Fibroblast of upper back skin (primary cell): ENCODE measurements around the gene CLEC18A.
"Not testable (repeated sequence)": the region's sequence is repeated elsewhere in the genome, so short reads cannot be mapped to it uniquely, and the experiment has no call there.

ENCODE experiments used
- DNase-seq: peaks from one replicate; pipeline ENCODE4 v3.0.0-alpha.2; 2013

CLEC18A gene

DNA sequence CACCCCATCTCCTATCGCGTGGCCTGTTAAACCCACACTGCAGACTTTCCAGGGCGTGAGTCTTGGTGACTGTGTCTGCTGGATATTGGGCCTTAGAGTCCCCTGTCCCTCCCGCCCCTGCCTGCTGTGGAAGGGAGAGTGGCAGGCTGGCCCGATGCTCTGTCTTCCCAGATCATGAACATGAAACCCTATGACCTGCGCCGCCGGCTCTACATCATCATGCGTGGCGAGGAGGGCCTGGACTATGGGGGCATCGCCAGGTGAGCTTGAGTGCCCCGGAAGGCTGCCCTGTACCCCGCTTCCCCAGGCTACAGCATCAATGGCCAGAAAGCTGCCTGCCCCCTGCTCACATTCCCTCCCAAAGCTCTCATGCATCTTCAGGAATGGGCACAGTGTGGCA lies 19.5 kb upstream of the CLEC18A start:
- no peak for DNase-seq

- no peak for DNase-seq
These were observed 18.9 kb upstream of the CLEC18A start for GRCh38 chr16:69932228-69932627.

DNA sequence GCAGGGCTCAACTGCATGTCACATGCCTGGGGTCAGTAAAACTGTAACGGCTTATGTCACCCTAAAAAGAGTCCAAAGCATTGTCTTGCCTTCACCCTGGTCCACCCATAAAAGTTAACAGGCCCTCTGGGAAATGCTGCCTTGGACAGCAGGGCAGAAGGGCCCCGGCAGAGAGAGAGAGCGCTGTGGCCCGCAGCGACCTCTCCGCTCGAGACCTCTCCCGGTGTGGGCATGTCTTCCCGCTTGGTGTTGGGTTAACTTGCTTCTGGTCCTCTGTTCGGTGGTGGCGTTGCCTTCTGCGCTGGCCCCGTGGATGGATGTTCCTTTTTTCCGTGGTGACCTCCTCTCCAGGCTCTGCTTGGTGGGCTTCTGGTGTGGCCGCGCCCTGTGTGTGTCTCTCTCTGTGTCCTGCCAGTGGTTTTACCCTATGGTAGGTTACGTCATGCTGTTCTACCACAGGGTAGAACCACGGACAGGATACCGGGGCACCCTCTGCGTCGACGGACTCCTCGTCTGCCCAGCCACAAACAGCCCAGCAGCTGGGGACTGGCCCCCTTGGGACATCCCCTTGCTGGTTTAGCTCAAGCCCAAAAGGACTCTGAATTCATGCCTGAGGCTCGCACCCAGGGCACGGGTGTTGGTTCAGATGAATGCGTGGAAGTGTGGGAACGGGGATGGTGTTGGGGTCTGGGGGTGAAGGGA lies 18.3 kb upstream of the CLEC18A start:
- no peak for DNase-seq

DNA sequence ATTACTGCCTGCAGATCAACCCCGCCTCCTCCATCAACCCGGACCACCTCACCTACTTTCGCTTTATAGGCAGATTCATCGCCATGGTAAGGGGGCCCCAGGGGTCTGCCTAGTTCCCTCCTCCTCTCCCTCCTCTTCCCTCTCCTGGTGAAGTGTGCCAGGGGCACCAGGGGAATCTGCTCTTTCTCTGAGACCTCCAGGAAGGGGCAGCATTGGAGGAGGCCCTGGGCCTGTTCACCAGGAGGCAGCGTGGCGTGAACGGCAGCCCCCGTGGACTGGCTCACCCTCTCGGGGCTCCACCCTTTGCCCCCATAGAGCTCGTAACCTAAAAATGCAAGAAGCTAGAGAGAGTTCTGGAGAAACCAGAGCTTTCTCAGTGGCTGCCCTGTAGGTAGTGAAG lies 17.1 kb upstream of the CLEC18A start:
- DNase-seq: no peak

DNA sequence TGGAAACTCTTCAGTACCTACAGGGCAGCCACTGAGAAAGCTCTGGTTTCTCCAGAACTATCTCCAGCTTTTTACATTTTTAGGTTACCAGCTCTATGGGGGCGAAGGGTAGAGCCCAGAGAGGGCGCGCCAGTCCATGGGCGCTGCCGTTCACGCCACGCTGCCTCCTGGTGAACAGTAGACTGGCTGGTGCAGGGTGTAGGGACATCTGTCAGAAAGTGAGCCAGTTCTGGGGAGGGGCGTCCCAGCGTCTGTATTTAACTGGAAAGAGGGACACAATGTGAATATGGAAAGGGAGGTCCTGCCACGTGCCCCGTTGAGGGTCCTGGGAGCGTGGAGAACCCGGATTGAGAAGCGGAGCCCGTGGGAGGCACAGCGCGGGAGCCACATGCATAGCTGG lies 16.4 kb upstream of the CLEC18A start:
- DNase-seq: no peak

DNA sequence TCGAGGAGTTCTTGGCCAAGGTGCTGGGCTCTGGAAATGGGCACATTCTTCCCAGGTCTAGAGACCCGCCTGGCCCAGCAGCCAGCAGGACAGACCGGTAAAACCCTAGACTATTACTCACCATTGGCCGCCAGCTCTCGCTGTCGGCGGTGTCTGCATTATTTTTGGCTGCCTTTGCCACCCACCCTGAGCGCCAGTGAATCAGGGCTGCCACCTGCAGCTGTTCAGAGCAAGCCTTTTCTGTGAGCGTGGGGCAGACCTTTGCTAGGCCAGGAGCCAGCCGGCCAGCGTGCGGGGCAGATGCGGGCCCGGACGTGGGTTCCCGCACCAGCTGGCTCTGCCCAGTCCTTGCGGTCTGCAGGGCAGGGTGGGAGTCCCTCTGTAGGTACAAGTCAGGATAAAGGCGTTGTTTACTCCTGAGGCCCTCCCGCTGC lies 15.8 kb upstream of the CLEC18A start:
- DNase-seq: no peak

DNA sequence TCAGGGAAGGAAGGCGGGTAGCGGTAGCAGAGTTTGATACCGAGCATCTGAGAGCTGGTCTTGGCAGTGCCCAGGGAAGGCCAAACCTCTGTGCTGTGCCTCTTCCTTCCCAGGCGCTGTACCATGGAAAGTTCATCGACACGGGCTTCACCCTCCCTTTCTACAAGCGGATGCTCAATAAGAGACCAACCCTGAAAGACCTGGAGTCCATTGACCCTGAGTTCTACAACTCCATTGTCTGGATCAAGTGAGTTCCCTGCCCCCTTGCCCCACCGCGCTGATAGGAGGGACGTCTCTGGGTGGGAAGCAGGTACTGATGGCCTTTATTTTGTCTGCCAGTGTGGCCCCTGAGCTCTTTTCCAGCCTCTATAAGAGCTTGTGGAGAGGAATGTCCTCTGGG lies 15.4 kb upstream of the CLEC18A start:
- no peak for DNase-seq

DNA sequence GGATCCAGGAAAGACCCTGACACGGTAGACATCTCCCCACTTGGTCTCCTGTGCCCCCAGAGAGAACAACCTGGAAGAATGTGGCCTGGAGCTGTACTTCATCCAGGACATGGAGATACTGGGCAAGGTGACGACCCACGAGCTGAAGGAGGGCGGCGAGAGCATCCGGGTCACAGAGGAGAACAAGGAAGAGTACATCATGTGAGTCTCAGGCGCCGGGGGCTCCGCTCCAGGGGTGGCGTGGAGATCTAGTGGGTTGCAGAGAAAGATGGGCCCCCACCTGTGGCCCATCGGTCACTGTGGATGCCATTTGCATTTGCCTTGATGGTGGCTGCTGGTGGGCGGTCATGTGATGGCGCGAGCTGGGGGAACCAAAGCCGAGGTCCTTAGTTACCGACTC lies 14.9 kb upstream of the CLEC18A start:
- DNase-seq: no peak

DNA sequence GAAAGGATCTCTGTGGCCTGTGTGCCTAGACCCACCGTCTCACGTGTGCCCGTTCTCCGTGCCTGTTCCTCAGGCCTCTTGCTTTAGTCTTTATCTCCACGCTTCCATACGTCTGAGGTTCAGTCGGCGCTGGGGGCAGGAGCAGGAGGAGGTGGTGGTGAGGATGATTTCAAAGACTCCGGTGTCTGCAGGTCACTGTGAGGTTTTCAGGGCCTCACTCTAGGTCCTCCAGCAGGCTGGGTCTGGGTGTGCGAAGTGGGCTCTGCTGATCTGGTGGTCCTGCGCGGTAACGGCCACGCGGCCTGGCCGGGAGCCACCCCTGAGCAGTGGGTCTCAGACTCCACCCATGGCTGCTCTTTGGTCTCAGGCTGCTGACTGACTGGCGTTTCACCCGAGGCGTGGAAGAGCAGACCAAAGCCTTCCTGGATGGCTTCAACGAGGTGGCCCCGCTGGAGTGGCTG lies 14.4 kb upstream of the CLEC18A start:
- DNase-seq: no peak

DNA sequence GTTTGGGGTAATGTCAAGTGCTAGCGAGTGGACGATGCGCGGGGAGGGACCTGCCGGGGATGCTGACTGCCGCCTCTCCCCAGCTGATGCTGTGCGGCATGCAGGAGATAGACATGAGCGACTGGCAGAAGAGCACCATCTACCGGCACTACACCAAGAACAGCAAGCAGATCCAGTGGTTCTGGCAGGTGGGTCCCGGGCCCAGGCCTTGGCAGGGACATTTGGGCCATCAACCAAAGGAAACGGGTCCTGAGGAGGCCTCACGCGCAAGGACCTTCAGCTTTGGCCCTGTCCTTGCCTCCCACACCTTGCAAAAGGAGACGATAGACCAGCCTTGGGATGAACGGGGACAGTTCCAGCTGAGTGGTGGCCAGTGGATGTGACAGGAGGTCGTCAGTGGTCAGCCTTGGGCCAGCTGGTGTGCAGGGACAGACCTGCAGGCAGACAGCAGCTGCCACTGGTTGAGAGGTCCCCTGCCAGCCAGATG lies 13.6 kb upstream of the CLEC18A start:
- DNase-seq: peak; percentile 31

DNA sequence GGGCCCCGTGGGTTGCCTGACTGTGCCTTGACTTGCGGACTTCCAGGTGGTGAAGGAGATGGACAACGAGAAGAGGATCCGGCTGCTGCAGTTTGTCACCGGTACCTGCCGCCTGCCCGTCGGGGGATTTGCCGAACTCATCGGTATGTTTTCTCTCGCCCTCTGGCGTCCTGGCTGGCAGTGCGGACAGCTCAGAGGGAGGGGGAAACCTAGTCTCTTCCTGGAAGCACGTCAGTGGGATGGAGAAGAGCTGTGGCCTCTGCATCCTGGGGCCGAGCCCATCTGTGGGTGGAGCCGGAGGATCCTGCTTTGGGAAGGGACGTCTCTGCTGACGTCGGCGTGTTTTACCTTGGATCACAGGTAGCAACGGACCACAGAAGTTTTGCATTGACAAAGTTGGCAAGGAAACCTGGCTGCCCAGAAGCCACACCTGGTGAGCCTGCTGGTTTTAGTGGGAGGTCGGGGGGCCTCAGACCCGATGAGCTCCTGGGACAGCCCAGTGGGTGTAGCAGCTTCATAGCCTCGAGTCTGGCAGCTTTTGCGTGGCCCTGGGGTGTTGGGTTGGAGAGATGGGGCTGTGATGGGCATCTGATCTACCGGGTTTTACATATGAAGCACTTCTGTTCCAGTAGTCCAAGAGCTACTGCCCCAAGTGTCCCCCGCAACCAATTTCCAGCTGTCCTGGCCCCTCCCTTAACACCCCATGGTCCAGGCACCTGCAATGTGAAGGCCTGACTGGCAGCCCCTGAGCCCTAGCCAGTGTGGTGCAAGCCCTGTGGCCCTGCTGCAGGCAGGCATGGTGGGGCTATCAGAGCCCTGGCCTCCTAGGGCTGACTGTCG lies 11.9 kb upstream of the CLEC18A start:
- no peak for DNase-seq

GRCh38 chr16:69939821-69940585 lies 11.1 kb upstream of the CLEC18A start:
- DNase-seq: no peak

- no peak for DNase-seq
These were observed 10.5 kb upstream of the CLEC18A start for GRCh38 chr16:69940676-69941075.

- no peak for DNase-seq
These were observed 9.7 kb upstream of the CLEC18A start for GRCh38 chr16:69941251-69942098.

DNA sequence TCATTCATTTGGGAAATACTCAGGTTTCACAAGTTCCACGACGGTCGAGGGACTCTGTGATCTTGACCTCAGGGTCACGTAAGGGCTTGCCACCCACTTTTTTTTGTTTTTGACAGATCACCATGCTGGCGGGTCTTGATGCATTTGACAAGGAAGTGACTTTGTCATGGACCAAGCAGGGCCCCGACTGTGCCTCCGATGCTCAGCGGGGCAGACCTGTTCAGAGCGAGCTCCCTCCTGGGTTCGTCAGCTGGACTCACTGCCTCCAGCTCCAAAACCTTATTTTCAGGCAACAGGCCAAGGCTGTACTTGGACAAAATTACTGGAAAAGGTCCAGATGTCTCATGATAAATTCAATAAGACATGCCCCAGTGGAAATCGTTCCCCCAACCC lies 9.0 kb upstream of the CLEC18A start:
- DNase-seq: no peak

GRCh38 chr16:69942627-69943170 lies 8.4 kb upstream of the CLEC18A start:
- no peak for DNase-seq

DNA sequence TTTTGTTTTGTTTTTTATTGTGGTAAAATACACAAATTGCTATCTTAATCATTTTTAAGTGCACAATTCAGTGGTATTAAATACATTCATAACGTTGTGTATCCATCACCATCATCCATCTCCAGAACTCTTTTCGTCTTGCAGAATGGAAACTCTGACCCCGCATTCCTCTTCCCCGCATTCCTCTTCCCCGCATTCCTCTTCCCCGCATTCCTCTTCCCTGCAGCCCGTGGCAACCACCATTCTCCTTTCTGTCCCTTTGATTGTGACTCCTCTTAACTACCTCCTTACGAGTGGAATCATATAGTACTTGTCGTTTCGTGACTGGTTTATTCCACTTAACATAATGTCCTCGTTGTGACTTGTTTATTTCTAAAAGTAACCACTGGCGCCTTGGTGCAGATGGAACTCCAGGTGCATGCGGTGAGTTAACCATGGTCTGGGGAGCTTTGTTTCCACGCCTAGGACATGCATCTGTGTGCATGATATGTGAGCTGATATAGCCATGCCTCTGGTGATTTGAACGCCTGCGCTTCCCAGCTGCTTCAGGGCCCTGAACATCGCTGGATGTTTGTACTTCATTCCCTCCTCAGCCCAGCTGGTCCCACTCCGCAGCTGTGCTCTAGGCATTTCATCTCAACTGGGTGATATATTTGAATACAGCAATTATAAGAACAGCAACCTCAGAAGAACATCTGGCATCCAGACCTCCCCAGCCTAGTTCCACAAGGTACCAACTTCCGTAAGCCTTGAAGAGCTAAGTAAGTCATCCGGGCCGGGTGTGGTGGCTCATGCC lies 7.7 kb upstream of the CLEC18A start:
- DNase-seq: not testable (repeated sequence)

GRCh38 chr16:69950411-69950810 lies 723 bp upstream of the CLEC18A start:
- not testable (repeated sequence) for DNase-seq

- not testable (repeated sequence) for DNase-seq
These were observed 518 bp downstream of the CLEC18A start for GRCh38 chr16:69951672-69952031.

- DNase-seq: not testable (repeated sequence)
These were observed 982 bp downstream of the CLEC18A start for GRCh38 chr16:69952116-69952515.
